ENCODE data around the gene PURA. TPM values are rescaled to one million over a fixed set of nuclear protein-coding genes. Genes with fewer than 3 reads are reported as not detected.

Gene PURA
- total and polyA plus RNA-seq, 4 donors, result 2.8 to 14.7 (median 5.6) TPM

GRCh38 chr5:140126315-140127012, 12.6 kb downstream of the PURA start (continued):
- TF ChIP-seq FOXA2 (IDR thresholded peaks at IDR 0.05), result no peak
- no peak for TF ChIP-seq TAF1 (conservative IDR thresholded peaks at IDR 0.05)
- TF ChIP-seq, protein P1, sequence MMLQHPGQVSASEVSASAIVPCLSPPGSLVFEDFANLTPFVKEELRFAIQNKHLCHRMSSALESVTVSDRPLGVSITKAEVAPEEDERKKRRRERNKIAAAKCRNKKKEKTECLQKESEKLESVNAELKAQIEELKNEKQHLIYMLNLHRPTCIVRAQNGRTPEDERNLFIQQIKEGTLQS (IDR thresholded peaks at IDR 0.05), result no peak

DNA sequence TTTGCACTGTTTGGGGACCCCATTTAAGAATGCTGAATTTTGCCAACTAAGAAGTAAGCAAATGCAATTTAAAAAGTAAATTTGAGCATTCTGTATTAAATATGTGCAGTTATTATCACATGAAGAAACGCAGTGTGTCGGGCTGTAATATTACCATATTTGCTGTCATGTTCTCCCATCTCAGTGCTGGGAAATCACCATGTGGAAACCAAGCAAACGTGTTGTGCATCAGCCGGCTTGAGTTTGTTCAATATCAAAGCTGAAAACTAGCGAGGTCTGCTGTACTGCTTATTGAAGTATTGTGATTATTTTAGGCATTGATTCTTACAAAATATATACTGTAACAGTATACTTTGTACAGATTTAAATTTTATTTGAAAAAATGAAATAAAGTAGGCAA, 14.5 kb downstream of the PURA start:
- Histone ChIP-seq H3K27me3 (ENCODE audit: control insufficient read depth in 4 of 4, insufficient read depth in 4 of 4, low read length in 3 of 4) (no peaks in the 10 kb centered on the region), H3K9ac (ENCODE audit: low read depth in 1 of 2, low read length in 2 of 2) (no peak overlapping the region), H3K9me3 (ENCODE audit: control insufficient read depth in 4 of 4, low read length in 3 of 4) (no peaks in the 10 kb centered on the region), H3K4me1 (ENCODE audit: control insufficient read depth in 4 of 4, insufficient read depth in 4 of 4, low read length in 3 of 4) (peaks cover 3 to 23% (median 6%) of the 10 kb centered on the region in 4 donors), H3K27ac (ENCODE audit: low read depth in 1 of 2, low read length in 2 of 2) (no peak overlapping the region), H3K4me3 (ENCODE audit: low read depth in 1 of 3, low read length in 3 of 3) (no peak overlapping the region), H3K36me3 (ENCODE audit: control insufficient read depth in 4 of 4, insufficient read depth in 3 of 4, low read depth in 1 of 4, low read length in 3 of 4) (no peaks in the 10 kb centered on the region)
- WGBS, result 93% methylated on average over 5 of the region's 5 CpGs
- no peak for TF ChIP-seq HNF4A (conservative IDR thresholded peaks at IDR 0.05)
- no peak for TF ChIP-seq HNF4G (IDR thresholded peaks at IDR 0.05)
- TF ChIP-seq TAF1 (conservative IDR thresholded peaks at IDR 0.05), result no peak
- TF ChIP-seq EGR1 (IDR thresholded peaks at IDR 0.05; ENCODE audit: low read depth in 2 of 2), result no peak
- DNase-seq (ENCODE audit: low spot score), result no peak

DNA sequence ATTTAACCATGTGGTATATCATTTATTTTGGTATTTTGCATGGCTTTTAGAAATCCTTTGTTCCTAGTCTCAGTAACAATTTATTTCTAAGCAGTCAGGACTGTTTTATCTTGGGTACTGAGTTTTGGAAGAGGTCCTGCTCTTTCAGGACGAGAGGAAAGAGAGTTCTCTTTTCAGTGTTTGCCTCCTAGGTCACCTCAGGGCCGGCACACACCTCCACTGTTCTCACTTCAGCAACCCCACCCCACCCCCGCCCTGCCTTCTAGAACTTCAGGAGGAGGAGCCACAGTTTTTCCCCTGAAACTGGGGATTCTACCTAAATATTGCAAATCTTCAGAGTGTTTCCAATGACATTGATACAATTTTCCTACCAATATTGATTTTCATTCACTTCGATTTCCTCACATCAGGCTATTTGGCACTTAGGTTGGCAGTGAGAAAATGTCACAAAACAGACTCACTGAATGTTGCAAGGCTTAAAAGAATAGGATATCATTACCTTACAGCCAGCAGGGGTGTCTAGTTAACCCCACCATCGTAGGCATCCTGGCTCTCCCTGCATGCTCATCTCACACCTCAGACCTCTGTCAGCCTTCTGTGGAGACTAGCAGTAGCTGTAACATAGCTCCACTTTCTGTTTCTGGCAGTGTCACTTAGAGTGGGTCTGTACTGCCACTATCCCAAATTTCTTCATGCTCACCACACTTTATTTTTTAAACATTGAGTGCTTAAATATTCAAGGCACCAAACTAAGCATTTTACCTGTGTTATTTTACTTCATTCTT, 17.2 kb downstream of the PURA start:
- 57% methylated on average over 5 of the region's 5 CpGs for WGBS
- no peak for DNase-seq (ENCODE audit: low spot score)

More for the DNA sequence above, 17.2 kb downstream of the PURA start:
- H3K27ac ChIP-seq (ENCODE audit: low read depth in 1 of 2, low read length in 2 of 2), result no peak overlapping the region
- no peaks in the 10 kb centered on the region for H3K27me3 ChIP-seq (ENCODE audit: control insufficient read depth in 4 of 4, insufficient read depth in 4 of 4, low read length in 3 of 4)
- H3K4me3 ChIP-seq (ENCODE audit: low read depth in 1 of 3, low read length in 3 of 3), result no peak overlapping the region
- peaks cover 1 to 16% (median 3%) of the 10 kb centered on the region in 4 donors for H3K4me1 ChIP-seq (ENCODE audit: control insufficient read depth in 4 of 4, insufficient read depth in 4 of 4, low read length in 3 of 4)
- H3K9me3 ChIP-seq (ENCODE audit: control insufficient read depth in 4 of 4, low read length in 3 of 4), result no peaks in the 10 kb centered on the region
- no peak overlapping the region for H3K9ac ChIP-seq (ENCODE audit: low read depth in 1 of 2, low read length in 2 of 2)
- TF ChIP-seq RXRA (IDR thresholded peaks at IDR 0.05) (no peak), NR2F2 (IDR thresholded peaks at IDR 0.05) (no peak), GABPA (IDR thresholded peaks at IDR 0.05 in 1 of 2, conservative IDR thresholded peaks at IDR 0.05 in 1 of 2) (no peak), JUND (IDR thresholded peaks at IDR 0.05) (no peak), SP1 (IDR thresholded peaks at IDR 0.05) (no peak), YY1 (IDR thresholded peaks at IDR 0.05) (no peak), RAD21 (IDR thresholded peaks at IDR 0.05) (no peak), CTCF (IDR thresholded peaks at IDR 0.05; ENCODE audit: low read depth, low read length, missing input control) (no peak), EGR1 (IDR thresholded peaks at IDR 0.05; ENCODE audit: low read depth in 2 of 2) (no peak), FOXA2 (IDR thresholded peaks at IDR 0.05) (no peak), HNF4G (IDR thresholded peaks at IDR 0.05) (no peak), FOXA1 (IDR thresholded peaks at IDR 0.05) (no peak), TAF1 (conservative IDR thresholded peaks at IDR 0.05) (no peak)
- TF ChIP-seq, protein P2, sequence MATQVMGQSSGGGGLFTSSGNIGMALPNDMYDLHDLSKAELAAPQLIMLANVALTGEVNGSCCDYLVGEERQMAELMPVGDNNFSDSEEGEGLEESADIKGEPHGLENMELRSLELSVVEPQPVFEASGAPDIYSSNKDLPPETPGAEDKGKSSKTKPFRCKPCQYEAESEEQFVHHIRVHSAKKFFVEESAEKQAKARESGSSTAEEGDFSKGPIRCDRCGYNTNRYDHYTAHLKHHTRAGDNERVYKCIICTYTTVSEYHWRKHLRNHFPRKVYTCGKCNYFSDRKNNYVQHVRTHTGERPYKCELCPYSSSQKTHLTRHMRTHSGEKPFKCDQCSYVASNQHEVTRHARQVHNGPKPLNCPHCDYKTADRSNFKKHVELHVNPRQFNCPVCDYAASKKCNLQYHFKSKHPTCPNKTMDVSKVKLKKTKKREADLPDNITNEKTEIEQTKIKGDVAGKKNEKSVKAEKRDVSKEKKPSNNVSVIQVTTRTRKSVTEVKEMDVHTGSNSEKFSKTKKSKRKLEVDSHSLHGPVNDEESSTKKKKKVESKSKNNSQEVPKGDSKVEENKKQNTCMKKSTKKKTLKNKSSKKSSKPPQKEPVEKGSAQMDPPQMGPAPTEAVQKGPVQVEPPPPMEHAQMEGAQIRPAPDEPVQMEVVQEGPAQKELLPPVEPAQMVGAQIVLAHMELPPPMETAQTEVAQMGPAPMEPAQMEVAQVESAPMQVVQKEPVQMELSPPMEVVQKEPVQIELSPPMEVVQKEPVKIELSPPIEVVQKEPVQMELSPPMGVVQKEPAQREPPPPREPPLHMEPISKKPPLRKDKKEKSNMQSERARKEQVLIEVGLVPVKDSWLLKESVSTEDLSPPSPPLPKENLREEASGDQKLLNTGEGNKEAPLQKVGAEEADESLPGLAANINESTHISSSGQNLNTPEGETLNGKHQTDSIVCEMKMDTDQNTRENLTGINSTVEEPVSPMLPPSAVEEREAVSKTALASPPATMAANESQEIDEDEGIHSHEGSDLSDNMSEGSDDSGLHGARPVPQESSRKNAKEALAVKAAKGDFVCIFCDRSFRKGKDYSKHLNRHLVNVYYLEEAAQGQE (IDR thresholded peaks at IDR 0.05), result no peak
- TF ChIP-seq, protein P1 (IDR thresholded peaks at IDR 0.05), result no peak
- no peaks in the 10 kb centered on the region for H3K36me3 ChIP-seq (ENCODE audit: control insufficient read depth in 4 of 4, insufficient read depth in 3 of 4, low read depth in 1 of 4, low read length in 3 of 4)

Data from liver (tissue), 9 donors.